GM18507 (cell line): ENCODE results near the gene DCTD.
A peak's percentile ranks its signal among the peaks of the same experiment; 100 is the strongest.
"Not testable (repeated sequence)": the region's sequence is repeated elsewhere in the genome, so short reads cannot be mapped to it uniquely, and the experiment has no call there.

ENCODE experiments used
- DNase-seq: peaks from one replicate; pipeline ENCODE4 v3.0.0; 2011; ENCODE audit warnings: low read depth; ENCODE audit not compliant: insufficient read length; ENCODE audit errors: extremely low spot score
- FAIRE-seq: peaks from 2 replicates; lab custom pipeline; 2011; peaks lifted over from hg19 to GRCh38; lab: Jason Lieb, UNC

Gene DCTD

GRCh38 chr4:182922501-182923284 is 5.5 kb upstream of the DCTD start:
- DNase-seq (no peak), FAIRE-seq (no peak)

- FAIRE-seq = no peak
- no peak for DNase-seq
Measured at GRCh38 chr4:182921608-182922007, 4.4 kb upstream of the DCTD start.

- DNase-seq = no peak
- FAIRE-seq = no peak
Measured at GRCh38 chr4:182920676-182921075, 3.5 kb upstream of the DCTD start.

DNA sequence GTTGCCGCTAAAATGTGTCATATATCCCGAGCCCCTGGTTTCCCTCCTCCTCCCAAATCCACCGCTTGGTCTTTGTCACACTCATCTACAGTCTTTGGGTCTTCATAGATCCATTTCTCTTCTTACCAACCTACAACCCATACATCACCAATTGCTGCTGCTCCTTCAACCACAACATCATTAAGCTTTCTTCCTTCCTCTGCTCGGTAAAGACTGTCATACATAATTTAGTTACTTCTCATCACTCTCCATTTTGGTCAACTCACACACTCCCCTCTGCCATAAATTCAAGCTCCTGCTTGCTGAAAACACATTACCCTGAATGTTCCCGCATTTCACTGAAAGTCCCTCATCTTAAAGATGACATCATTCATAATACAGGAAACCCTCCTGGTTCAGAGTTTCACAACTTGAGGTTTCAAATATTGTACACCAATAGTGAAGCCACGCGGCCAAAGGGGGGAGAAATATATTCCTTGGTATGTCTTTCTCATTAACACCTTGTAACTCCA is 1.7 kb upstream of the DCTD start:
- peak; percentile 91 for FAIRE-seq
- no peak for DNase-seq

- FAIRE-seq (no peak), DNase-seq (no peak)
Measured at GRCh38 chr4:182918044-182918607, 940 bp upstream of the DCTD start.

- DNase-seq (no peak), FAIRE-seq (peak; percentile 72)
Measured at GRCh38 chr4:182916483-182917181, 554 bp downstream of the DCTD start.

- no peak for DNase-seq
- no peak for FAIRE-seq
Measured at GRCh38 chr4:182914357-182914756, 2.8 kb downstream of the DCTD start.

- FAIRE-seq (no peak), DNase-seq (no peak)
Measured at GRCh38 chr4:182913621-182914020, 3.6 kb downstream of the DCTD start.

- no peak for FAIRE-seq
Measured at GRCh38 chr4:182913036-182913435, 4.2 kb downstream of the DCTD start.

GRCh38 chr4:182908124-182908523 is 9.1 kb downstream of the DCTD start:
- FAIRE-seq = no peak
- no peak for DNase-seq

More at GRCh38 chr4:182913036-182913435, 4.2 kb downstream of the DCTD start:
- no peak for DNase-seq

GRCh38 chr4:182907396-182907795 is 9.8 kb downstream of the DCTD start:
- FAIRE-seq = no peak

GRCh38 chr4:182906786-182907185 is 10.4 kb downstream of the DCTD start:
- no peak for FAIRE-seq
- no peak for DNase-seq

More at GRCh38 chr4:182907396-182907795, 9.8 kb downstream of the DCTD start:
- no peak for DNase-seq

DNA sequence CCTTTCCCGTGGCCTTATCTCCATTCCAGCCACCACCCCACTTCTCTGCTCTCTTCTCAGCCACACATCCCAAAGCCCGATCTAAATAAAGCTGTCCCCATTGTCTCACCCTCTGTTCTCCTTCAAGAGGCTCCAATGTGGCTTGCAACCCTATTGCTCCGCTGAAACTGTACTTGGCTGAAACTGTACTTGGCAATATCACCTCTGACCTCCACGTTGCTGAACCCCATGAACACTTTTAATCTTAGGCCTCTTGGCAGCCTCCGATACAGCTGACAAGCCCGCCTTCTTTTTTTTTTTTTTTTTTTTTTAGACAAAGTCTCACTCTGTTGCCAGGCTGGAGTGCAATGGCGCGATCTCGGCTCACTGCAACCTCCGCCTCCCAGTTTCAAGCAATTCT is 12.1 kb downstream of the DCTD start:
- DNase-seq = no peak
- no peak for FAIRE-seq

DNA sequence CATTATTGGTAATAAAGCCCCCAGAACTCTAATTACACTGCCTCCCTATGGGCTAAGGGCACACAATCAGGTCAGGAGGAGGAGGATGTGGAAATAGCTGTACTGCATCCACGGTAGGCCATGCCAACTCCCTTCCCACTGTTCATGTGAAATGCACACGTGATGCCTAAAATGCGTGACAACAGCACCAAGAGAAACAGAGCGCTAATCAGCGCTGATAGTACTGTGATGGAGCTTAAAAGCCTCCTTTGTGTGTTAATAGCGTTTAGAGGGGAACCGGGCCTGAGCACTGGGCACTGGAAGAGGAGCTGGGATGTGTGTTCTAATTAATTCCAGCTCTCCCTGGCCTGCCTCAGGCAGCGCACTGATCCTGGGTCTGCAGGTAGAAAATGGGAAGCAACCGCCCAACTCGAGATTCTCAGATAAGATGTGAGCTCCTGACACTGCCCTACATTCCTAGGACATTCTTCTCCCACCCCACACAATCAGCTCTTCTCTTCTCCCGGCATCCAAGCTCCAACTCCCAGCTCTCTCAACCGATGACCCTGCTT is 12.9 kb downstream of the DCTD start:
- FAIRE-seq = no peak
- no peak for DNase-seq

DNA sequence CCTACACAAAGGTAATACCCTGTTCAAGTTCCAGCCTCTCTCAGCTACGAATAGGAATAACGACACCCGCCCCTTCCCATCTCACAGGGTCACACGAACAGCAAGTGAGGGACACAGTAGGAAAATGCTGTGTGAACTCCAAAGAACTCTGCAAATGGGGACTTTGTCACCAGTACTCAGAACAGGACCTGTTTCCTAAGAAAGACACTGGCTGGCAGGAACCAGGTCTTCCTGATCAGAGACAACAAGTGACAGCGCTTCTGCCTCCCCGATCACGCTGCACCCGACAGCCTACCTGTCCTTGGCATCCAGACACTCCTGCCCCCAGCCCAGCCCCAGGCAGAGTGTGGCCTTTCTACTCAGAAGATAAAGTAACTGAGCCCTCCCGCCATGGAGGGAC is 14.2 kb downstream of the DCTD start:
- FAIRE-seq (no peak), DNase-seq (no peak)

- DNase-seq (no peak), FAIRE-seq (no peak)
Measured at GRCh38 chr4:182901337-182901736, 15.8 kb downstream of the DCTD start.

DNA sequence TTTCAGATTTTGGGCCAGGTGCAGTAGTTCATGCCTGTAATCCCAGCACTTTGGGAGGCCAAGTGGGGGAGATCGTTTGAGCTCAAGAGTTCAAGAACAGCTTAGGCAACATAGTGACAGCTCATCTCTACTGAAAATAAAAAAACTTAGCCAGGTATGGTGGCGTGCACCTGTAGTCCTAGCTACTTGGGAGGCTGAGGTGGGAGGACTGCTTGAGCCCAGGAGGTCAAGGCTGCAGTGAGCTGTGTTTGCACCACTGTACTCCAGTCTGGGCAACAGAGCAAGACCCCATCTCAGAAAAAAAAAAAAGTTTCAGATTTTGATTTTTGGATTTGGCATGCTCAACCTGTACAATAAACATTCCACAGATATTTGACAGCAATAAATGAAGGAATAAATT is 17.2 kb downstream of the DCTD start:
- FAIRE-seq, DNase-seq: not testable (repeated sequence)

DNA sequence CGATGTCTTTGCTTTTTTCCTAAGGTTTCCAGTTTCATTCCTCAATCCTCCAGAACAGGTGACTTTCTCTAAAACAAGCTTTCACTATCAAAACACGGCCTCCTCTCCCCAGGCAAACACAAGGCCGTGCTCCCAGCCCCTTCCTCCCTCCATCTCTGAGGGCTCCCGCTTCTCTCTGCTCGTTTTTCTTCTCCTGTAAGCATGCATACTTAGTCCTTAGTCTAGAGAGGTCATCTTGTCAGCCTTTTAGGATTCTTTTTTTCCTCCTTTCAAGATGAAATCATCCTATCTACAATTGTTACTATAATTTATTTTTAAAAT is 18.7 kb downstream of the DCTD start:
- no peak for FAIRE-seq
- DNase-seq = no peak

DNA sequence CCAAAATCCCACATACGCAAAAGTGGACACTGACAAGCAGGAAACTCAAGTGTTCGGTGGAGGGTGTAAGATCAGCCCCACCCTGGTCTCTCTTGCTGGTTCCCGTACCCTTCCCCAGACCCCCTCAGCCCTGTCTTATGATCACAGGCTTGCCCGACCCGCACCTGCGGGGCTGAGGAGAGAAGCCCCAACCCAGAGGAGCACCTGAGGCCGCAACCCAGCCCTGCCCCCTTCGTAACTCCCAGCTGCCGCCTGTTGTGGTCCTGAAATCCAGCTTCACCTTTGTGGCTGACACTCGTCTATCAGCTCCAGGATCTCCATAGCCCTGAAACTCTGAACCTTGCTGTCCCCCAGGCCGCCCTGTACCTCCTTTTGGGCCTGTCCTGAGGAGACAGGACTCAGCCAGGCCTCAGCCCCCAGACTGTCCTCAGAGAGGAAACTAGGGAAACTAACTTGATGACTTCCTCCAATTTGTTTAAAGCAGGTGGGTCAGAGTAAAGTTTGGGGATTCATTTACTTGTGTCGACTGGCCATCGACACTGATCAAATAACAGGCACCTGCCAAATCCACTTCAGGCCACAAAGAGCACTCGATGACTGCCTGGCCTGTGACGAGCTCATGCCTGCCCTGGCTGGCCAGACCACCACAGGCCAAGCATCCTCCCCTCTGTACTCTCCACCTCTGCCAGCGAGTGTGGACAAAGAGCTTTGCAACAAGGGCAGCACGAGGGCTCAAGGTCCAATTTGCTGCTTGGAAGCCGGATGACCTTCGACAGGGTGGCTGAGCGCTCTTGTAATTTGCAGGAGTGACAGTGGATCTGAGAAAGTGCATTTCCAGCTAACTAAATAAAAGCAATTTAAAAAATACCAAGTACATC is 19.3 kb downstream of the DCTD start:
- DNase-seq = no peak
- FAIRE-seq = no peak
